BLaER1 (cell line): ENCODE results near the gene ELN.
"Not testable (repeated sequence)": the region's sequence is repeated elsewhere in the genome, so short reads cannot be mapped to it uniquely, and the experiment has no call there.

Experiments used
- H3K27ac ChIP-seq: shearing (Covaris generic); formaldehyde crosslinking; 2 replicates; pipeline ENCODE4 v1.8.1; 2022
- H3K27me3 ChIP-seq: shearing (Covaris generic); formaldehyde crosslinking; 2 replicates; pipeline ENCODE4 v1.8.1; 2022
- H3K36me3 ChIP-seq: shearing (Covaris generic); formaldehyde crosslinking; 2 replicates; pipeline ENCODE4 v1.8.1; 2022
- H3K4me1 ChIP-seq: shearing (Covaris generic); formaldehyde crosslinking; 2 replicates; pipeline ENCODE4 v1.8.1; 2022
- H3K4me2 ChIP-seq: shearing (Covaris generic); formaldehyde crosslinking; 2 replicates; pipeline ENCODE4 v1.8.1; 2022
- H3K4me3 ChIP-seq: shearing (Covaris generic); formaldehyde crosslinking; 2 replicates; pipeline ENCODE4 v1.8.1; 2022
- H3K9ac ChIP-seq: shearing (Covaris generic); formaldehyde crosslinking; 2 replicates; pipeline ENCODE4 v1.8.1; 2022
- H3K9me3 ChIP-seq: shearing (Covaris generic); formaldehyde crosslinking; 2 replicates; pipeline ENCODE4 v1.8.1; 2022
- H4K20me1 ChIP-seq: shearing (Covaris generic); formaldehyde crosslinking; 2 replicates; pipeline ENCODE4 v1.8.1; 2022
- Cebpa-rat ChIP-seq: shearing (Covaris generic); IDR thresholded peaks from 2 replicates; pipeline ENCODE4 v1.8.1; 2022

The ELN gene

DNA sequence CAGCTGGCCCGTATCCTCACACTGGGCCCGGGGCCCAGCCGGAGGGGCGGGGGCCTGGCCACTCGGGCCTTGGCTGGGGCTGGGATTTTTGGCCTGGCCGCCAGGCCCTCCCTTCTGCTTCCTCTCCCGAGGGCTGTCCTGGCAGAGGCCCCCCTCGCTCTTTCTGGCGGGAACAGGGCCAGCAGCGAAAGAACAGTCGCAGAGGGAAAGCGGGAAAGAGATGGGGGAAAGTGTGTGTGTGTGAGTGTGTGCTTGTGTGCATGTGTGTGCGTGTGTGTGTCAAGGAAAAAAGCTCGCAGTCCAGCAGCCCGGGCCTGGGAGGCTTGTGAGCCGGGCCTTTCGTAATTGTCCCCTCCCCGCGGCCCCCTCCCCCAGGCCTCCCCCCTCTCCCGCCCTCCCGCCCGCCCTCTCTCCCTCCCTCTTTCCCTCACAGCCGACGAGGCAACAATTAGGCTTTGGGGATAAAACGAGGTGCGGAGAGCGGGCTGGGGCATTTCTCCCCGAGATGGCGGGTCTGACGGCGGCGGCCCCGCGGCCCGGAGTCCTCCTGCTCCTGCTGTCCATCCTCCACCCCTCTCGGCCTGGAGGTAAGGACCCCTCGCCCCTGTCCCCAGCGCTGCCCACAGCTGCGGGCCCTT is at the start of gene ELN:
Gene ELN (plus strand): TSS at position 491 of the 638 bp plus-strand sequence. CDS start 15 bp downstream, at position 506.
- no peak for TF ChIP-seq Cebpa-rat
- Histone ChIP-seq H3K36me3 (no peaks in the 10 kb centered on the region), H4K20me1 (no peaks in the 10 kb centered on the region), H3K9me3 (no peaks in the 10 kb centered on the region), H3K27ac (no peak within 1 kb of the TSS), H3K4me1 (peaks cover 82% of the 10 kb centered on the region), H3K4me2 (peak within 1 kb of the TSS; percentile 86), H3K27me3 (peaks cover 54% of the 10 kb centered on the region), H3K9ac (no peak within 1 kb of the TSS), H3K4me3 (no peak within 1 kb of the TSS)

DNA sequence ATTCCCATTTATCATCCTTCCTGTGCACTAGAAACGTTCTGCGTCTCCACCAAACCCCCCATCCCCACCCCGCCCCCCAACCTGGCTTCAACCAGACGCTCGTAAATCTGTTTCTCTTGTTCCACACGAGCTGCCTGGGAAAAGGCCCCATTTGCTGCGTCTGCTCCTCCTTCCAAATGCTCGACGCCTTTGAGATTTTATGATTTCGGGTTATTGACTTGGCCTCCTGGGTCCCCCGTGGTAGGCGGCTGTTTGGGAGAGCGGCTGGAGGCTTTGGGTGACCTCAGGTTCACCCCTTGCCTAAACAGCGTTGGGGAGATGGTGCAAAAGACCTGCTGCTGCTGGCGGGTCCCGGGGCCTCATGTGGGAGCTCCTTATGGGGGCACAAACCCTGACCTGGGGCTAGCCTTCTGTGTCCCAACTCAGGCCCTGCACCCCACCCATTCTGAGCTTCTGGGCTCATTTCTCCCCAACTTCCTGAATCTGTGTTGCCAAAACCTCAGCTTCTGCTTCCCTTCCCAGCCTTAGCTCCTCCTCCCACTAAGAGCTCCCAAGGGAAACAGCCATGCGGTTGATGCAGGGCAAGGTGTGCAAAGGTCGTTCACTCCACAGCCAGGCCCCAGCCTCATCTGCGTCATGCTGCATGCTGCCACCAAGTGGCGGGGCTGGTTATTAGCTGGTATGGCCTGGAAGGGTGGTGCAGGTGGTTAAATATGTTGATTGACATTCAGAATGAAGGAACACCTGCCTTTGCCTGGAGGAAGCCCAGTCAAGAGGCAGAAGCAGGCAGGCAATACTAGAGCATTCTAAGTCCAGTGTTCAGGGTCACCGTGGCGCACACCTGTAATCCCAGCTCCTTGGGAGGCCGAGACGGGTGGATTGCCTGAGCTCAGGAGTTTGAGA is 49.1 kb upstream of the ELN start:
- H3K27me3 ChIP-seq, result no peaks in the 10 kb centered on the region
- no peaks in the 10 kb centered on the region for H3K9me3 ChIP-seq
- no peaks in the 10 kb centered on the region for H3K36me3 ChIP-seq
- H3K4me1 ChIP-seq, result peaks cover 53% of the 10 kb centered on the region
- H3K4me2 ChIP-seq, result peak overlapping the region; percentile 90
- no peaks in the 10 kb centered on the region for H4K20me1 ChIP-seq
- peak overlapping the region; percentile 36; the same call in 1 of the 2 replicates for H3K9ac ChIP-seq
- TF ChIP-seq Cebpa-rat, result no peak
- 0 out of 2 replicates have a peak overlapping the region, but pooled peaks have one; percentile 28 for H3K4me3 ChIP-seq
- peak overlapping the region; percentile 76 for H3K27ac ChIP-seq

DNA sequence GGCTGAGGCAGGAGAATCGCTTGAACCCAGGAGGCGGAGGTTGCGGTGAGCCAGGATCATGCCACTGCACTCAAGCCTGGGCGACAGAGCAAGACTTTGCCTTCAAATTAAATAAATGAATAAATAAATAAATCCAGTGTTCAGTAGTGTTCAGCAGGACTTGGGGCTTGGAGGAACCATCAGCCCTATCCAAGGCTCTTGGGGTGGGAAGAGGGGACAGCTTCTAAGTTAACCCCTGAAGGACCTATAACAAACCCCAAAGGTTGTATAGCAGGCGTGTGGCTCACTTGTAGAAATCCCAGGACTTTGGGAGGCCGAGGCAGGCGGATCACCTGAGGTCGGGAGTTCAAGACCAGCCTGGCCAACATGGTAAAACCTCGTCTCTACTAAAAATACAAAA is 48.3 kb upstream of the ELN start:
- not testable (repeated sequence) for H3K36me3 ChIP-seq, H3K4me3 ChIP-seq, H3K9me3 ChIP-seq, H4K20me1 ChIP-seq, H3K27me3 ChIP-seq, H3K27ac ChIP-seq, H3K9ac ChIP-seq
- H3K4me1 ChIP-seq, result peaks cover 54% of the 10 kb centered on the region
- H3K4me2 ChIP-seq, result peak overlapping the region; percentile 90; the same call in 1 of the 2 replicates

DNA sequence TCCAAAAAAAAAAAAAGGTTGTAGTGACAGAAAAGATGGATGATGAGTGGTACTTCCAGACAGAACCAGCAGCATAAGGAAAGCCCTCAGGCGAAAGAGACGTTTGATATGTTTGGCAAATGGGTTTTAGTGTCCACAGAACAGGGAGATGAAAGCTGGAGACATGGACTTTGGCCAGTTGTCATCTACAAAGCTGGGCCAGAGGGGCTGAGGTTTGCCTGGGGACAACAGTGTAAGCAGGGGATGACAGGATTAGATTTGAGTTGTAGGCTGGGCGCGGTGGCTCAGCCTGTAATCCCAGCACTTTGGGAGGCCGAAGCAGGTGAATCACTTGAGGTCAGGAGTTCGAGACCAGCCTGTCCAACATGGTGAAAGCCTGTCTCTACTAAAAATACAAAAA is 47.8 kb upstream of the ELN start:
- Histone ChIP-seq H3K27me3 (no peaks in the 10 kb centered on the region), H3K4me3 (no peak overlapping the region), H4K20me1 (no peaks in the 10 kb centered on the region), H3K9me3 (no peaks in the 10 kb centered on the region), H3K27ac (no peak overlapping the region), H3K36me3 (no peaks in the 10 kb centered on the region), H3K4me2 (no peak overlapping the region), H3K9ac (no peak overlapping the region), H3K4me1 (peaks cover 57% of the 10 kb centered on the region)
- TF ChIP-seq Cebpa-rat, result no peak

DNA sequence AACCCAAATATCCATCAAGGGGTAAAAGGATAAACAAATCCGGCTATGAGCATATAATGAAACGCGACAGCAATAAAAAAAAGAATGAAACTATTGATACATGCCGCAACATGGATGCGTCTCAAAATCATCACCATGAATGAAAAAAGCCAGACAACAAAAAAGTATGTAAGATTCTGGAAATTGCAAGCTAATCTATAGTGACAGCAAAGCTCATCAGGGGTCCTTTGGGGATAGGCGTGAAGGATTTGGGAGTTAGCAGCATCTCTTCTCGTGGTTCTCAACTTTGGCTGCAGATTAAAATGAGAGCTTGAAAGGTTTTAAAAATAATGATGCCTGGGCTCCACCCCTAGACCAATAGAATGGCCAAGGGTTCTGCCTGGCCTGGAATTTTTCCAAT is 46.0 kb upstream of the ELN start:
- Histone ChIP-seq H3K9me3 (no peaks in the 10 kb centered on the region), H3K4me3 (no peak overlapping the region), H3K9ac (no peak overlapping the region), H3K4me1 (peaks cover 45% of the 10 kb centered on the region), H3K36me3 (no peaks in the 10 kb centered on the region), H3K27ac (no peak overlapping the region), H3K27me3 (no peaks in the 10 kb centered on the region), H3K4me2 (no peak overlapping the region), H4K20me1 (no peaks in the 10 kb centered on the region)
- no peak for TF ChIP-seq Cebpa-rat

DNA sequence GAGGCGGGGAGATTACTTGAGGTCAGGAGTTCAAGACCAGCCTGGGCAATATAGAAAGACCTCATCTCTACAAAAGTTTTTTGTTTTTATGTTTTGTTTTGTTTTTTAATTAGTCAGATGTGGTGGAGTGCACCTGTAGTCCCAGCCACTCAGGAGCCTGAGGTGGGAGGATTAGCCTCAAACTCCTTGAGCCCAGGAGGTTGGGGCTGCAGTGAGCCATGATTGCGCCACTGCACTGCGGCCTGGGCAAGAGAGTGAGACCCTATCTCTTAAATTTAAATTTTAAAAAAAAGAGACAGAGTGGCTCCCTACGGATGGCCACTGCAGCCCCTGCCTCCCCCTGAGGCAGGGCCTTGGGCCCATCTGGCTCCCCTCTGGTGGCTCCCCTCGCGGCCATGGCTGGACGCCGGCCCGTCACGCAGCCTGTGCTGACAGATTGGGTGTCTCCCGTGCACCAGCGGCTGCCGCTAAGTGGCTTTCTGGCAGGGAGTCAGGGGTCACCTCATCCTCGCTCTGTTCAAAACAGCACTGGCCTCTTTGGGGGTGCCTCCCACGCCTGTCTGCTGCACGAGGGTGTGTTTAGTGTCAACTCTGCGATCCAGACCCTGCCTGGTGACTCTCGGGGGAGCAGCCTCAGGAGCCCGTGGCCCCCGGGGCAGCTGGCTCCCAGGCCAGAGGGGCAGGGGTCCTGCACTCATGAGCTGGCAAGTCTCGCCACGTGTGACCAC is 44.4 kb upstream of the ELN start:
- Histone ChIP-seq H3K4me2 (no peak overlapping the region), H3K36me3 (no peaks in the 10 kb centered on the region), H3K9ac (no peak overlapping the region), H3K27ac (no peak overlapping the region), H3K9me3 (no peaks in the 10 kb centered on the region), H3K4me1 (peaks cover 28% of the 10 kb centered on the region), H4K20me1 (no peaks in the 10 kb centered on the region), H3K4me3 (no peak overlapping the region), H3K27me3 (no peaks in the 10 kb centered on the region)
- no peak for TF ChIP-seq Cebpa-rat

DNA sequence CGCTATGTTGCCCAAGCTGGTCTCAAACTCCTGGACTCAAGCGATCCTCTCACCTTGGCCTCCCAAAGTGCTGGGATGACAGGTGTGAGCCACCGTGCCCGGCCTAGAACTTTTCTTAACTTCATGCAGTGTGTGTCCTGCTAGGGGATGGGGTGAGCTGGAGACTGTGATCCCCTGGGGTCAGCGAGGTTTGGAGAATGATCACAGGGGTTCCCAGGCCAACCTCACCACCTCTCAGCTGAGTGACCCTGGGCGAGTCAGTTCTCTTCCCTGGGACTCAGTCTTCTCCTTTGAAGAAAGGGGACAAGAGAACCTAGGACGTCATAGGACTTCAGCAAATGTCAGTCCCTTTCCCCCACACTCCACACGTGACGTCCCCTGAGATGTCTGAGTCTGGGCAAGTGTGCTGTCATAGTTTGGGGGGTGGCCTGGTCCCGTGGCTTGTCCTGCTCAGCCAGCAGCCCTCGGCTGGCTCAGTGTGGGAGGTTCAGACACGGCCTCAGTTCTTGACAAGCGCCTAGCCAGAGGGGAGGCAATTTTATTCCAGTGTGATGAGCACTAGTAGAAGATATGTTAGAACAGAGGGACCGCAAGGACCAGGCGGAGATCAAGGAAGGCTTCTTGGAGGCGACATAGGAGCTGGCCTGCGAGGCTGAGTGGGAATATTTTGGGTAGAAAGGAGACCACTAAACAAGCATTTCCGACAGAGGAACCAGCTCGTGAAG is 43.3 kb upstream of the ELN start:
- TF ChIP-seq Cebpa-rat, result no peak
- no peak overlapping the region for H3K9ac ChIP-seq
- H3K27me3 ChIP-seq, result no peaks in the 10 kb centered on the region
- H3K4me3 ChIP-seq, result no peak overlapping the region
- H3K27ac ChIP-seq, result no peak overlapping the region
- no peaks in the 10 kb centered on the region for H3K36me3 ChIP-seq
- no peak overlapping the region for H3K4me2 ChIP-seq
- H3K4me1 ChIP-seq, result peaks cover 19% of the 10 kb centered on the region
- no peaks in the 10 kb centered on the region for H4K20me1 ChIP-seq
- no peaks in the 10 kb centered on the region for H3K9me3 ChIP-seq

DNA sequence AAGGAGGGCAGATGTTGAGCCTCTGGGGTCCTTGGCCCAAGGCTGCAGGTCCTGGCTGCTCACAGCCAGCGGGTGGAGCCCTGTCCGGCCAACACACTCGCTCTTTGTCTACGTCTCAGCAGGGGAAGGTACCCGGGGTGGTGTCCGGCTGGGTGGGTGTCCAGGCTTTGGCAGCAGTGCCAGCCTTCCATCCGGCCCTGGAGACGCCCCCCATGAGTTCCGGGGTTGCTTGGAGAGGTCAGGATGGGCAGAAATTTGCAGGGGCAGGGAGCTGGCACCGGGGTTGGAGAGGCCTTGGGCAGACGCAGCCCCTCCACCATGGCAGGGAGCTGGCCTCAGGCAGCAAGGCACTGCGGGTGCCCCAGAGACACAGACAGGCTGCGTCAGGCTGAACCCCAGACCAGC is 42.2 kb upstream of the ELN start:
- TF ChIP-seq Cebpa-rat, result no peak
- H4K20me1 ChIP-seq, result no peaks in the 10 kb centered on the region
- no peak overlapping the region for H3K4me3 ChIP-seq
- H3K27ac ChIP-seq, result no peak overlapping the region
- H3K4me1 ChIP-seq, result peaks cover 19% of the 10 kb centered on the region
- no peaks in the 10 kb centered on the region for H3K27me3 ChIP-seq
- no peak overlapping the region for H3K4me2 ChIP-seq
- H3K9ac ChIP-seq, result no peak overlapping the region
- no peaks in the 10 kb centered on the region for H3K36me3 ChIP-seq
- H3K9me3 ChIP-seq, result no peaks in the 10 kb centered on the region

DNA sequence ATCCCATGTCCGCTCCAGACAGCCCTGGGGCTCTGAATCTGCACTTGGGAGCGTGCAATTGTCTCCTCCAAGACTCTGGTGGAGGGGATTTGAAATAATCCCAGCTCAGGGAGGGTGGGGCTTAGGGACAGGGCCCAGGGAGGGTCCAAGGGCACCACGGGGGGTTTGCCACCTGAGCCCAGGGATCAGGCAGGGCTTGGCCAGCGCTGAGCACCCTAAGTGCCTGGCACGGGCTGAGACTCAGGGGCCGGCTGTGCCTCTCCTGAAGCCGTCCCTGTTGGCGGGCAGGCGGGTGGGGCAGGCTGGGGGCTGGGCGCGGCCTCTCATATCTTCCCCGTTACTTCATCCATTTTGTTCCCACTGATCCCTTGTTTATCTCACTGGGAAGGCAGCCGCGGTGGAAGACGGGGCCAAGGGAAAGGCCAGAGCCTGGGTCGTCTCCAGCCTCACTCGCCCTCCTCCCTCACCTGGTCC is 41.8 kb upstream of the ELN start:
- H3K4me2 ChIP-seq, result no peak overlapping the region
- H3K4me1 ChIP-seq, result peaks cover 19% of the 10 kb centered on the region
- no peaks in the 10 kb centered on the region for H3K27me3 ChIP-seq
- H3K9me3 ChIP-seq, result no peaks in the 10 kb centered on the region
- no peak overlapping the region for H3K9ac ChIP-seq
- H3K27ac ChIP-seq, result no peak overlapping the region
- H4K20me1 ChIP-seq, result no peaks in the 10 kb centered on the region
- no peaks in the 10 kb centered on the region for H3K36me3 ChIP-seq
- no peak overlapping the region for H3K4me3 ChIP-seq
- TF ChIP-seq Cebpa-rat, result no peak
